CD8-positive, alpha-beta memory T cell (primary cell): ENCODE data around the gene TBX2. TPM values are rescaled to one million over a fixed set of nuclear protein-coding genes. Genes with fewer than 3 reads are reported as not detected.

Source experiments
- CTCF ChIA-PET: fragments of 350-600 bp; sonication (Branson Sonifier 250); formaldehyde crosslinking; loops from one replicate; lab custom pipeline; 2021; ENCODE audit warnings: antibody characterized with exemption; lab: Charles Lee
- POLR2A ChIA-PET: fragments of 350-600 bp; sonication (Branson Sonifier 250); formaldehyde crosslinking; loops from one replicate; lab custom pipeline; 2021; ENCODE audit warnings: antibody characterized with exemption; lab: Charles Lee
- DNase-seq, 5 donors: peaks; one replicate each; pipeline versions ENCODE4 v3.0.0 to v3.0.0-alpha.2; 2020 to 2022; ENCODE audit warnings: mixed read lengths in 1 of 5
- H3K27ac ChIP-seq: one replicate; pipeline ENCODE4 v1.7.0; 2013; ENCODE audit warnings: low read depth, mild to moderate bottlenecking, low read length, moderate library complexity
- H3K27me3 ChIP-seq: 2 replicates; pipeline ENCODE4 v1.7.0; 2013; ENCODE audit warnings: low read length, mild to moderate bottlenecking; ENCODE audit not compliant: insufficient read depth, poor library complexity, severe bottlenecking
- H3K36me3 ChIP-seq: 2 replicates; pipeline ENCODE4 v1.7.0; 2013; ENCODE audit warnings: mild to moderate bottlenecking, low read length, moderate library complexity; ENCODE audit not compliant: insufficient read depth
- H3K4me1 ChIP-seq: 2 replicates; pipeline ENCODE4 v1.7.0; 2013; ENCODE audit warnings: mild to moderate bottlenecking, low read length, moderate library complexity; ENCODE audit not compliant: insufficient read depth
- H3K4me3 ChIP-seq: 2 replicates; pipeline ENCODE4 v1.7.0; 2013; ENCODE audit warnings: mild to moderate bottlenecking, low read length
- H3K9me3 ChIP-seq: 2 replicates; pipeline ENCODE4 v1.7.0; 2013; ENCODE audit warnings: mild to moderate bottlenecking, low read length
- H3K27ac Mint-ChIP-seq, 8 donors: one replicate each; pipeline ENCODE4 v1.8.0; 2020 to 2021; ENCODE audit warnings: mixed read lengths in 8 of 8, mild to moderate bottlenecking in 6 of 8, inconsistent platforms in 3 of 8, moderate library complexity in 3 of 8
- H3K27me3 Mint-ChIP-seq, 2 donors: one replicate each; pipeline ENCODE4 v1.8.0; 2020 to 2021; ENCODE audit warnings: mixed read lengths in 2 of 2, mild to moderate bottlenecking in 1 of 2, moderate library complexity in 1 of 2
- H3K36me3 Mint-ChIP-seq, 3 donors: one replicate each; pipeline ENCODE4 v1.8.0; 2020 to 2021; ENCODE audit warnings: mixed read lengths in 3 of 3, inconsistent platforms in 1 of 3, mild to moderate bottlenecking in 1 of 3
- H3K4me1 Mint-ChIP-seq, 3 donors: one replicate each; pipeline ENCODE4 v1.8.0; 2020 to 2021; ENCODE audit warnings: mixed read lengths in 3 of 3, inconsistent platforms in 1 of 3, mild to moderate bottlenecking in 1 of 3
- H3K4me3 Mint-ChIP-seq, 7 donors: one replicate each; pipeline ENCODE4 v1.8.0; 2020 to 2021; ENCODE audit warnings: mixed read lengths in 7 of 7, mild to moderate bottlenecking in 6 of 7, moderate library complexity in 4 of 7, inconsistent platforms in 2 of 7
- H3K9me3 Mint-ChIP-seq, 5 donors: one replicate each; pipeline ENCODE4 v1.8.0; 2020 to 2022; ENCODE audit warnings: mixed read lengths in 5 of 5, mild to moderate bottlenecking in 3 of 5, moderate library complexity in 2 of 5, inconsistent platforms in 1 of 5
- polyA plus RNA-seq: library from polyadenylated mRNA; unstranded; fragments of 300-500 nt; fragmentation: Illumina TruSeq; gene quantifications from one replicate; pipeline ENCODE4 v1.2.3, GENCODE V29; 2021
- total RNA-seq, 2 experiments: library from RNA; stranded (reverse); gene quantifications; one replicate each; pipeline ENCODE4 v1.2.3, GENCODE V29; 2021

TBX2 gene
- total and polyA plus RNA-seq, 3 experiments from 2014 or later, result 0.11 to 0.13 TPM; not detected in 1

DNA sequence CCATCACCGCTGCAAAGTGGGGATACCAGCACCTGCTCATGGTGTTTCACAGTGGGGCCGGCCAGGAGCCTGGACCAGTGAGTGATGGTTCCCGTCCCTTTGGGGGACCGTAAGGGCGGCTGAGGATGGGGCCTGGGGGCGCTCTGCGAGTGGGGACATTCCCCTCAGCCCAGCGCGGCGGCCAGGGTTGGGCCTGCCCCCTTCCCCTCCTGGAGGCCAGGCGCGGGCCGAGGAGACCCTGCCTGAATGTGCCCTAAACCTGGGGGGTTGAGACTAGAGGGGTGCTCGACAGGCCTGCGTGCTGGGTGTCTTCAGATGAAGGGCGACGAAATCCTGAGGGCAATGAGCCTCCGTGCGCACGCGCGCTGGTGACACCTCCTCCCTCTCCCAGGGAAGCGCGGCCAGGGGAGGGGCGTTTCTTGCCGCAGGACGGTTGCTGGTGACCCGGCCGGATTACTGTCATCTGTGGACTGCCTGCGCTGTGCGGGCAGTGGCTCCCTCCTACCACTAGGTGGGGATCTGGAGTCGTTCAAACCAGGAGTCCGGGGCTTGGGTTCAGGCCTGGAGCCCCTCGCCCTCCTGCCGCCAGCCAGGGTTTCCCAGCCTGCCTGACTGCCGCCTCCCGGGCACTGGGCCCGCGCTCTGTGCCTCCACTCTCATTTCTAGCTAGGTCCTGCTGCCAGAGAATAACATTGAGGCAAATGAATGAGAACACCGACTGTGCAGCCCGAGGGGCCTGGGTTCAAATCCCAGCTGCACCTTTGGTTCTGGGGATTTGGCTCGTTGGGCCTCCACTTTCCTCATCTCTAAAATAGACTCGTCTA, 17.1 kb downstream of the TBX2 start:
- Histone ChIP-seq H3K27me3 (peaks cover 2% of the 10 kb centered on the region), H3K4me1 (no peaks in the 10 kb centered on the region), H3K9me3 (no peaks in the 10 kb centered on the region), H3K36me3 (no peaks in the 10 kb centered on the region), H3K27ac (no peak overlapping the region), H3K4me3 (no peak overlapping the region)
- H3K4me1 Mint-ChIP-seq, result peaks cover 0 to 12% (median 3%) of the 10 kb centered on the region in 3 donors
- DNase-seq, result peak in 3 of 5 donors; percentile 35 to 60 (median 44)
- ChIA-PET CTCF (interaction anchor here (0.7 to 1.0 kb wide), 3 partner anchors 9 to 20 kb away, joined by 3 read pairs; no protein-coding TSS in a partner anchor), POLR2A (no interaction called here)
- peaks cover 0 to 1% (median 0%) of the 10 kb centered on the region in 5 donors for H3K9me3 Mint-ChIP-seq
- H3K4me3 Mint-ChIP-seq, result no peak overlapping the region
- no peak overlapping the region for H3K27ac Mint-ChIP-seq
- no peaks in the 10 kb centered on the region for H3K36me3 Mint-ChIP-seq
- peaks cover 11 to 35% of the 10 kb centered on the region in 2 donors for H3K27me3 Mint-ChIP-seq

DNA sequence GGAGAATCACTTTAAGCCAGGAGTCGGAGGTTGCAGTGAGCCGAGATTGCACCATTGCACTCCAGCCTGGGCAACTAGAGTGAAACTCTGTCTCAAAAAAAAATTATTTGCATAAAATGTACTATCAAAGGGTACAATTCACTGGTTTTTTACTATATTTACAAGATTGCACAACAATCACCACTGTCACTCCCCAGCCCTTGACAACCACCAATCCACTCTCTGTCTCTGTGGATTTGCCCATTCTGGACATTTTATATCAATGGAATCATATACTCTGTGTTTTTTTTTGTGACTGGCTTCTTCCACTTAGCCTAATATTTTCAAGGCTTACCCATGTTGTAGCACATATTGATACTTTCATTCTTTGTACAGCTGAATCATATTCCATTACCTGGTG, 18.8 kb downstream of the TBX2 start:
- no peaks in the 10 kb centered on the region for H3K36me3 Mint-ChIP-seq
- CTCF ChIA-PET, result no interaction called here
- H3K4me3 ChIP-seq, result no peak overlapping the region
- H3K4me1 Mint-ChIP-seq, result peaks cover 0 to 6% (median 0%) of the 10 kb centered on the region in 3 donors
- no peak for DNase-seq
- H3K27me3 ChIP-seq, result no peaks in the 10 kb centered on the region
- peaks cover 0 to 1% (median 0%) of the 10 kb centered on the region in 5 donors for H3K9me3 Mint-ChIP-seq
- H3K27ac ChIP-seq, result no peak overlapping the region
- H3K27ac Mint-ChIP-seq, result peak overlapping the region in 1 of 8 donors; percentile 69
- H3K9me3 ChIP-seq, result no peaks in the 10 kb centered on the region
- peak overlapping the region in 1 of 7 donors; percentile 17 for H3K4me3 Mint-ChIP-seq
- POLR2A ChIA-PET, result no interaction called here
- no peaks in the 10 kb centered on the region for H3K4me1 ChIP-seq
- no peaks in the 10 kb centered on the region for H3K36me3 ChIP-seq
- H3K27me3 Mint-ChIP-seq, result peaks cover 15 to 50% of the 10 kb centered on the region in 2 donors

DNA sequence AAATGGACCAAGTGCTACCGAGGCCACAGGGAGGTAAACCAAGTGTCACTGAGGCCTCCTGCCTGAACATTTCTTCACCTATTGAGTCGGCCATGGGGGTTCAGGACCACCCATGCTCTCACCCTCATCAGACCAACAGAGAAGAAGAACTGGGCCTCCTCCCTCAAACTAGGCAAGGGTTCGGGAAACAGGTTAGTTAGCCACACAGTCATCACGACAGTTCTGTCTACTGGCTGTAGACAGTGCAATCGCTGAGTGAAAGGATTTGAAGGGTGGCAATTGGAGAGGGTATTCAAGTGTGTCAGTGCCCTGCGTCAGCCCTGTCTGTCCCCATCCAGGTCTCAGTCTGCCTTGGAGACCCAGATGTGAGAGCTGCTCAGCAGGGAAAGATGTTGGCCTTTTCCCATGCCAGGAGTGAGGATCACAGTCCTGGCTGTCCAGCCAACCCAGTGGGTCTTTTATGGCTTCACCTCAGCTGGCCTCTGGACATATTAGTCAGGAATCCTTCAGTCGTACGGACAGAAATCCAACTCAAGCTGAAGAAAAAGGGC, 19.9 kb downstream of the TBX2 start:
- Mint-ChIP-seq H3K27ac (no peak overlapping the region), H3K36me3 (no peaks in the 10 kb centered on the region), H3K4me1 (peaks cover 0 to 4% (median 0%) of the 10 kb centered on the region in 3 donors), H3K27me3 (peaks cover 17 to 59% of the 10 kb centered on the region in 2 donors), H3K4me3 (no peak overlapping the region), H3K9me3 (peaks cover 0 to 1% (median 0%) of the 10 kb centered on the region in 5 donors)
- H3K4me1 ChIP-seq, result no peaks in the 10 kb centered on the region
- POLR2A ChIA-PET, result no interaction called here
- H3K9me3 ChIP-seq, result no peaks in the 10 kb centered on the region
- no peak overlapping the region for H3K27ac ChIP-seq
- no peak for DNase-seq
- CTCF ChIA-PET, result no interaction called here
- no peak overlapping the region for H3K4me3 ChIP-seq
- H3K27me3 ChIP-seq, result no peaks in the 10 kb centered on the region
- H3K36me3 ChIP-seq, result no peaks in the 10 kb centered on the region

DNA sequence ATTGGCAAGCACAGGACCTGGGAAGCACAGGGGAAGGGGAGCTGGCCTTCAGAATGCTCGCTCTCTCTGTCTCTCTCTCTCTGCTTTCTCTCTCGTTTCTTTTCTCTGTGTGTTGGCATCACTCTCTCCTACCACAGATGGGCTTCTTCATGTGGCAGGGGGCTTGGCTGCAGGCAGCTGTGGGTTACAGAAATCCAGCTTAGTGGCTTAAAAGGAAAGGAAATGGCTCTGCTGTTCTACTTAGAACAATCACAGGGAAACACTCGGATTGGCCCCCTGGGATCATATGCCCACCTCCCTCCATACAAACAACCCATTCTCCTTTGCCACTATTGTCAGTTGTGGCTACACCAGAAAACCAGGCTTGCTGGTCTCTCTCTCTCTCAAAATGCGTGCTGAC, 20.4 kb downstream of the TBX2 start:
- Mint-ChIP-seq H3K4me1 (peaks cover 0 to 4% (median 0%) of the 10 kb centered on the region in 3 donors), H3K9me3 (peaks cover 0 to 1% (median 0%) of the 10 kb centered on the region in 5 donors), H3K27me3 (peaks cover 17 to 61% of the 10 kb centered on the region in 2 donors), H3K27ac (no peak overlapping the region), H3K4me3 (no peak overlapping the region), H3K36me3 (no peaks in the 10 kb centered on the region)
- ChIA-PET CTCF (interaction anchor here (1.8 kb wide), 1 partner anchor 8 kb away, joined by 9 read pairs; no protein-coding TSS in a partner anchor), POLR2A (interaction anchor here (0.6 kb wide), 1 partner anchor 385 kb away, joined by 3 read pairs; no protein-coding TSS in a partner anchor)
- Histone ChIP-seq H3K27ac (no peak overlapping the region), H3K36me3 (no peaks in the 10 kb centered on the region), H3K4me1 (no peaks in the 10 kb centered on the region), H3K27me3 (no peaks in the 10 kb centered on the region), H3K4me3 (no peak overlapping the region), H3K9me3 (no peaks in the 10 kb centered on the region)
- no peak for DNase-seq

DNA sequence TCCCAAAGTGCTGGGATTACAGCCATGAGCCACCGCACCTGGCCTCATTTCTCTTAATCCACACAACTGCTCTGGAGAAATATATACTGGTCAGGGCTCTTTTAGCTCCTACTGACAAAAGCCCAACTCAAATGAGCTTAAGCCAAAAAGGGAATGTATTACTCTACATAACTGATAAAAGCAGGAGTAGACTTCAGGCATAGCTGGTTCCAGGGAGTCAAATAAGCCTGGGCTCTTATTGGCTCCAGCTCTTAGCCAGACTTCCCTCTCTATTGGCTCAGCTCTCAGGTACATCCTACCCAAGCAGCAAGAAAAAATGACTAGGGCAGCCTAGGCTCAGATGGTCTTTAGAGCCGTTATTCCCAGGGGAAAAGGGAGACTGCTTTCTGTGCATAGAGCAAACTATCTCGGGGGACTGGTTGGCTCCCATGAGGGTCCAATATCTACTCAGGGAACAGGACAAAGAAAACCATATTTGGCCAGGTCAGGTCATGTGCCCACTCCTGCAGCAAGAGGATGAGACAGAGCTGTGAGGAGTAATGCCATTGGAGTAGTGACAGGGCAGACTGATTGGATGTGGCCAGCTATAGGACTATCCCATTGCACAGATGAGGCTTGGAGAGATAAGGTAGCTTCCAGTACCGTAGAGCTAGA, 21.2 kb downstream of the TBX2 start:
- no peaks in the 10 kb centered on the region for H3K4me1 ChIP-seq
- H3K4me3 ChIP-seq, result no peak overlapping the region
- no peak for DNase-seq
- no peaks in the 10 kb centered on the region for H3K36me3 ChIP-seq
- no peaks in the 10 kb centered on the region for H3K27me3 ChIP-seq
- ChIA-PET CTCF (interaction anchor here (1.8 kb wide), 1 partner anchor 9 kb away, joined by 9 read pairs; no protein-coding TSS in a partner anchor), POLR2A (interaction anchor here (0.6 kb wide), 2 partner anchors 385 to 443 kb away, joined by 3 to 4 read pairs; no protein-coding TSS in a partner anchor)
- H3K9me3 Mint-ChIP-seq, result peaks cover 0 to 1% (median 0%) of the 10 kb centered on the region in 5 donors
- H3K4me1 Mint-ChIP-seq, result peaks cover 0 to 4% (median 0%) of the 10 kb centered on the region in 3 donors
- no peak overlapping the region for H3K27ac ChIP-seq
- peaks cover 20 to 68% of the 10 kb centered on the region in 2 donors for H3K27me3 Mint-ChIP-seq
- H3K27ac Mint-ChIP-seq, result no peak overlapping the region
- H3K36me3 Mint-ChIP-seq, result no peaks in the 10 kb centered on the region
- no peaks in the 10 kb centered on the region for H3K9me3 ChIP-seq
- H3K4me3 Mint-ChIP-seq, result no peak overlapping the region

DNA sequence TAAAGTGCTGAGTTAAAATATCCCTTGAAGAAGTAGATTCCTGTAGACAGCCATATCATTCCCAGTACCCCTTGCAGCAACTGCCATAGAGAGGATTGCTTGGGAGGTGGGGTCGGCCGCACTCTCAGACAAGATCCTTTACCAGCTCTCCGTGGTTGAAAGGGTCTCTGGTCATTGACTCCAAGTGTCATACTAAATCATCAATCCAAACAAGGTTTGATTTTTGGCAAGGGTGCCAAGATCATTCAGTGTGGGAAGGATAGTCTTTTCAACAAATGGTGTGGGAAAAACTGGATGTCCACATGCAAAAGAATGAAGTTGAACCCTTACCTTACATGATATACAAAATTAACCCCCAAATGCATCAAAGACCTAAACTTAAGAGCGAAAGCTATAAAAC, 21.8 kb downstream of the TBX2 start:
- H3K36me3 Mint-ChIP-seq, result no peaks in the 10 kb centered on the region
- POLR2A ChIA-PET, result no interaction called here
- Histone ChIP-seq H3K27ac (no peak overlapping the region), H3K36me3 (no peaks in the 10 kb centered on the region), H3K27me3 (no peaks in the 10 kb centered on the region), H3K4me3 (no peak overlapping the region), H3K4me1 (no peaks in the 10 kb centered on the region), H3K9me3 (no peaks in the 10 kb centered on the region)
- CTCF ChIA-PET, result interaction anchor here (1.8 kb wide), 1 partner anchor 9 kb away, joined by 9 read pairs; no protein-coding TSS in a partner anchor
- H3K9me3 Mint-ChIP-seq, result peaks cover 0 to 1% (median 0%) of the 10 kb centered on the region in 5 donors
- no peak for DNase-seq
- no peak overlapping the region for H3K27ac Mint-ChIP-seq
- H3K4me3 Mint-ChIP-seq, result no peak overlapping the region
- H3K4me1 Mint-ChIP-seq, result peaks cover 0 to 4% (median 0%) of the 10 kb centered on the region in 3 donors
- peaks cover 24 to 71% of the 10 kb centered on the region in 2 donors for H3K27me3 Mint-ChIP-seq

DNA sequence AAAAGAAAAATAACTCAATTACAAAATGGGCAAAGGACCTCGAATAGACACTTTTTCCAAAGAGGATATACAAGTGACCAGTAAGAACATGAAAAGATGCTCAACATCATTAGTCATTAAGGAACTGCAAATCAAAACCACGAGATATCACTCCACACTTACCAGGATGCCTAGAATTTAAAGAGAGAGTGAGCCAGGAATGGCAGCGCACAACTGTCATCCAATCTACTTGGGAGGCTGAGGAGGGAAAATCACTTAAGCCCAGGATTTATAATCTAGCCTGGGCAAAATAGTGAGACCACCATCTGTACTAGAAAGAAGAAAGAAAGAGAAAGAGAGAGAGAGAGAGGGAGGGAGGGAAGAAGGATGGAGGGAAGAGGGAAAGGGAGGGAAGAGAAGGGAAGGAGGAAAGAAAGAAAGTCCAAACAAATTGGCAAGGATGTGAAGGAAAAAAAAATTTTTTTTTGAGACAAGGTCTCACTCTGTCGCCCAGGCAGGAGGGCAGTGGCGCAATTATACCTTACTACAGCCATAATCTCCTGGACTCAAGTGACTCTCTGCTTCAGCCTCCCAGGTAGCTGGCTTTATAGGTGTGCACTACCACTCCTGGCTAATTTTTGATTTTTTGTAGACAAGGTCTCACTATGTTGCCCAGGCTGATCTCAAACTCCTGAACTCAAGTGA, 22.6 kb downstream of the TBX2 start:
- no peaks in the 10 kb centered on the region for H3K4me1 Mint-ChIP-seq
- no peak overlapping the region for H3K4me3 Mint-ChIP-seq
- CTCF ChIA-PET, result no interaction called here
- no peak overlapping the region for H3K27ac Mint-ChIP-seq
- H3K36me3 Mint-ChIP-seq, result no peaks in the 10 kb centered on the region
- H3K9me3 Mint-ChIP-seq, result peaks cover 0 to 1% (median 0%) of the 10 kb centered on the region in 5 donors
- Histone ChIP-seq H3K9me3 (no peaks in the 10 kb centered on the region), H3K4me3 (no peak overlapping the region), H3K36me3 (no peaks in the 10 kb centered on the region), H3K27me3 (no peaks in the 10 kb centered on the region), H3K27ac (no peak overlapping the region), H3K4me1 (no peaks in the 10 kb centered on the region)
- POLR2A ChIA-PET, result no interaction called here
- peaks cover 27 to 72% of the 10 kb centered on the region in 2 donors for H3K27me3 Mint-ChIP-seq
- no peak for DNase-seq
